Stimulated activated naive CD8-positive, alpha-beta T cell treated with anti-CD3 and anti-CD28 coated beads, Interleukin-15, Interleukin-2, amounts not matched to agents 100 ng/mL and 50 ng/mL, for 24 hours (primary cell): Measurements from ENCODE around the gene HDC.
A peak's percentile ranks its signal among the peaks of the same experiment; 100 is the strongest.

Experiments
- H3K27ac Mint-ChIP-seq: one replicate; pipeline ENCODE4 v1.8.0; 2021; ENCODE audit warnings: mild to moderate bottlenecking, mixed read lengths
- H3K27me3 Mint-ChIP-seq: one replicate; pipeline ENCODE4 v1.8.0; 2021; ENCODE audit warnings: mixed read lengths
- H3K36me3 Mint-ChIP-seq: one replicate; pipeline ENCODE4 v1.8.0; 2021; ENCODE audit warnings: low read depth, mixed read lengths
- H3K4me1 Mint-ChIP-seq: one replicate; pipeline ENCODE4 v1.8.0; 2021; ENCODE audit warnings: low read depth, mixed read lengths
- H3K4me3 Mint-ChIP-seq: one replicate; pipeline ENCODE4 v1.8.0; 2021; ENCODE audit warnings: mild to moderate bottlenecking, mixed read lengths
- H3K9me3 Mint-ChIP-seq: one replicate; pipeline ENCODE4 v1.8.0; 2021; ENCODE audit warnings: mixed read lengths

The HDC gene

GRCh38 chr15:50262533-50262932 is 3.0 kb downstream of the HDC start:
- Mint-ChIP-seq H3K27me3 (no peaks in the 10 kb centered on the region), H3K27ac (peak overlapping the region; percentile 98), H3K4me1 (peaks cover 69% of the 10 kb centered on the region), H3K4me3 (peak overlapping the region; percentile 16), H3K36me3 (no peaks in the 10 kb centered on the region), H3K9me3 (peaks cover 5% of the 10 kb centered on the region)

GRCh38 chr15:50261981-50262380 is 3.5 kb downstream of the HDC start:
- Mint-ChIP-seq H3K27ac (peak overlapping the region; percentile 98), H3K27me3 (no peaks in the 10 kb centered on the region), H3K9me3 (peaks cover 1% of the 10 kb centered on the region), H3K36me3 (no peaks in the 10 kb centered on the region), H3K4me3 (peak overlapping the region; percentile 16), H3K4me1 (peaks cover 72% of the 10 kb centered on the region)

GRCh38 chr15:50260969-50261496 is 4.5 kb downstream of the HDC start:
- Mint-ChIP-seq H3K4me3 (peak overlapping the region; percentile 58), H3K9me3 (no peaks in the 10 kb centered on the region), H3K27ac (peak overlapping the region; percentile 98), H3K4me1 (peaks cover 80% of the 10 kb centered on the region), H3K36me3 (no peaks in the 10 kb centered on the region), H3K27me3 (no peaks in the 10 kb centered on the region)

DNA sequence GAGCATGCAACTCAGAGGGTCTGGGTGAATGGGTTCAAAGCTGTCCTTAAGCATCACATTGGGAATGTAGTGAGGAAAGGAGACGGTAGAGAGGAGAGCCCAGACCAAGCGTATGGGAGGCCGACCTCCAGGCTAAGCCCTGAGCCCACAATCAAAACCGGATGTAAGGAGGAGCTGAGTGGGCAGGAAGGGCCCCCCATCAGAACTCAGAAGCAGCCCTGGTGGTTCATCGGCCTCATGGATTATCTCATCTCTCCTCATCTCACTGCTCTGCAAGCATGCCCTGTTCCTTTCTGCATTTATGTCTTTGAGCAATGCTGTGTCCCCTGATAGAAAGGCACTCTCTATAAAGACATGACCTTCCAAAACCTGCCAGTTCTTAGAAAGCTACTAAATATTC is 6.2 kb downstream of the HDC start:
- peak overlapping the region; percentile 80 for H3K27ac Mint-ChIP-seq
- peak overlapping the region; percentile 5 for H3K4me3 Mint-ChIP-seq
- H3K9me3 Mint-ChIP-seq, result no peaks in the 10 kb centered on the region
- peaks cover 75% of the 10 kb centered on the region for H3K4me1 Mint-ChIP-seq
- H3K36me3 Mint-ChIP-seq, result no peaks in the 10 kb centered on the region
- H3K27me3 Mint-ChIP-seq, result no peaks in the 10 kb centered on the region

DNA sequence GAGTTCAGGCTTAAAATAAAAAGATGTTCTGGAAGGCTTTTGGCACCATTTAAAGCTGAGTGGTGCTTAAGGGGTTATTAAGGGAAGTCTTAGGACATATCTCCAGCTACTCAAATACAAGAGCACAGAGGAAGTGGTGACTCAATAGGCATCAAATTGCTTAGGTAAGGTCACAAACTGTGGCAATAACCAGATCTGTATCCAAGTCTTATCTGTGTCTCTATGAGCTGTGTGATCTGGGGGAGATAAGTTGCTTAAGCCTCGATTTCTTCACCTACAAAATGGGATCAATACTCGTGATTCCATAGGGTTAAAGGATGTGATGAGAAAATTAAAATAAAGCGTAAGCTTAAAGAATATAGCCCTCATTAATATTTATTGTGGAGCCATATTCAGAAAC is 7.6 kb downstream of the HDC start:
- H3K4me3 Mint-ChIP-seq, result no peak overlapping the region
- peaks cover 61% of the 10 kb centered on the region for H3K4me1 Mint-ChIP-seq
- no peaks in the 10 kb centered on the region for H3K27me3 Mint-ChIP-seq
- H3K9me3 Mint-ChIP-seq, result no peaks in the 10 kb centered on the region
- H3K36me3 Mint-ChIP-seq, result no peaks in the 10 kb centered on the region
- H3K27ac Mint-ChIP-seq, result peak overlapping the region; percentile 31

- Mint-ChIP-seq H3K9me3 (no peaks in the 10 kb centered on the region), H3K36me3 (no peaks in the 10 kb centered on the region), H3K4me3 (no peak overlapping the region), H3K27me3 (no peaks in the 10 kb centered on the region), H3K27ac (peak overlapping the region; percentile 3), H3K4me1 (peaks cover 55% of the 10 kb centered on the region)
Measured at GRCh38 chr15:50257332-50257731, 8.2 kb downstream of the HDC start.

DNA sequence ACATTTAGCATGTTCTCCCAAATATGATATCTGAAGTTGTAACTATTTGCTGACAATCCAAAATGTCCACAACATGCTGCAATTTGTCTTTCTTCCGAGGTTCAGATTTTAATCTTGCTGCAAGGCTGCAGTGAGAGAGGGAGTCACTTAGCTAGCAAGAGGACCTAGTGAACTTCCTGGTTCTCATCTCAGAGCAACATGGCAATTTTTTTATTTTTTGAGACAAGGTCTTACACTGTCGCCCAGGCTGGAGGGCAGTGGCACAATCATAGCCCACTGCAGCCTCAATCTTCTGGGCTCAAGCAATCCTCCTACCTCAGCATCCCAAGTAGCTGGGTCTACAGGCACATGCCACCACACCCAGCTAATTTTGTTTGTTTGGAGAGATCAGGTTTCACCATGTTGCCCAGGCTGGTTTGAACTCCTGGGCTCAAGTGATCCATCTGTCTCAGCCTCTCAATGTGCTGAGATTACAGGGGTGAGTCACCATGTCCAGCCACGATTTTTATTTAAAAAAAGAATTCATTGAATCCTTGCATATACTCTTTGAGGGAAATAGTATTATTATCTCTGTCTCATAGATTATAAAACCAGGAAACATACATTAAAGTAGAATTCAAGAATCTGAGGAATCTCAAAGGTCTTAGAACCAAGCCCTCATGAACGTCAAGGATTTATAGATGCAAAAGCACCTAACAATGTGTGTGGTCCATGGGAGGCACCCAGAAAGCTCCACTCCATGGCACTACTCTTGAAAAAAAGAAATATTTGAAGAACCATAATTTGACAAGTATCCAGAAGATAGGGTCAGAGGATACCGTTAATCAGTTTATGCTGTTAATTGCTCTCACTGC is 9.1 kb downstream of the HDC start:
- Mint-ChIP-seq H3K9me3 (no peaks in the 10 kb centered on the region), H3K27me3 (peaks cover 3% of the 10 kb centered on the region), H3K27ac (no peak overlapping the region), H3K4me1 (peaks cover 46% of the 10 kb centered on the region), H3K36me3 (no peaks in the 10 kb centered on the region), H3K4me3 (no peak overlapping the region)

GRCh38 chr15:50252556-50252955 is 13.0 kb downstream of the HDC start:
- peaks cover 3% of the 10 kb centered on the region for H3K36me3 Mint-ChIP-seq
- H3K4me1 Mint-ChIP-seq, result peaks cover 35% of the 10 kb centered on the region
- no peaks in the 10 kb centered on the region for H3K9me3 Mint-ChIP-seq
- no peak overlapping the region for H3K27ac Mint-ChIP-seq
- peaks cover 5% of the 10 kb centered on the region for H3K27me3 Mint-ChIP-seq
- no peak overlapping the region for H3K4me3 Mint-ChIP-seq

DNA sequence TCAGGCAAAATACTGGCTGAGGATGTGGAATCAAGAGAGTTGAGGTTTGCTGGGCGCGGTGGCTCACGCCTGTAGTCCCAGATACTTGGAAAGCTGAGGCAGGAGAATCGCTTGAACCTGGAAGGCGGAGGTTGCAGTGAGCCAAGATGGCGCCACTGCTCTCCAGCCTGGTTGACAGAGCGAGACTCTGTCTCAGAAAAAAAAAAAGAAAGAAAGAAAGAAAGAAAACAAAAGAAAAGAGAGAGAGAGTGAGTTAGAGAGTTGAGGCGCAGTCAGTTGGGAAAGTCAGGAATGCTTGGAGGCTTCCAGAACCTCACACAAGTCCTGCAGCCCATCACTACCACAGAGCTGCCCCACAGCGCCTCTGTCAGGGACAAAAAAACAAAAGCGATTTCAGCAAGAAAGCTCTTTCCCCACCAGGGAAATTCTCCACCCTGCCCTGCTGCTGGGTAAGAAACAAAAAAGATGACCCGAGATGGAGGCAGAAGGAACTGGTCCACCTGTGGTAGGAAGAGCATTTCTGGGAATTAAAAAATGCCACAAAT is 13.8 kb downstream of the HDC start:
- Mint-ChIP-seq H3K4me3 (no peak overlapping the region), H3K27me3 (peaks cover 5% of the 10 kb centered on the region), H3K27ac (no peak overlapping the region), H3K4me1 (peaks cover 34% of the 10 kb centered on the region), H3K36me3 (peaks cover 3% of the 10 kb centered on the region), H3K9me3 (no peaks in the 10 kb centered on the region)

GRCh38 chr15:50250760-50251394 is 14.6 kb downstream of the HDC start:
- Mint-ChIP-seq H3K36me3 (peaks cover 3% of the 10 kb centered on the region), H3K9me3 (no peaks in the 10 kb centered on the region), H3K4me1 (peaks cover 36% of the 10 kb centered on the region), H3K27ac (no peak overlapping the region), H3K4me3 (no peak overlapping the region), H3K27me3 (peaks cover 5% of the 10 kb centered on the region)

GRCh38 chr15:50249704-50250103 is 15.8 kb downstream of the HDC start:
- Mint-ChIP-seq H3K36me3 (peaks cover 3% of the 10 kb centered on the region), H3K4me1 (peaks cover 36% of the 10 kb centered on the region), H3K4me3 (no peak overlapping the region), H3K9me3 (no peaks in the 10 kb centered on the region), H3K27ac (peak overlapping the region; percentile 97), H3K27me3 (peaks cover 5% of the 10 kb centered on the region)

- H3K4me3 Mint-ChIP-seq, result peak overlapping the region; percentile 78
- H3K27ac Mint-ChIP-seq, result peak overlapping the region; percentile 97
- peaks cover 5% of the 10 kb centered on the region for H3K27me3 Mint-ChIP-seq
- H3K4me1 Mint-ChIP-seq, result peaks cover 36% of the 10 kb centered on the region
- H3K9me3 Mint-ChIP-seq, result no peaks in the 10 kb centered on the region
- H3K36me3 Mint-ChIP-seq, result peaks cover 3% of the 10 kb centered on the region
Measured at GRCh38 chr15:50248994-50249582, 16.4 kb downstream of the HDC start.

GRCh38 chr15:50247819-50248655 is 17.5 kb downstream of the HDC start:
- H3K4me1 Mint-ChIP-seq, result peaks cover 36% of the 10 kb centered on the region
- H3K4me3 Mint-ChIP-seq, result peak overlapping the region; percentile 78
- peaks cover 5% of the 10 kb centered on the region for H3K27me3 Mint-ChIP-seq
- peaks cover 3% of the 10 kb centered on the region for H3K36me3 Mint-ChIP-seq
- peak overlapping the region; percentile 97 for H3K27ac Mint-ChIP-seq
- no peaks in the 10 kb centered on the region for H3K9me3 Mint-ChIP-seq

- H3K4me1 Mint-ChIP-seq, result peaks cover 43% of the 10 kb centered on the region
- H3K27ac Mint-ChIP-seq, result no peak overlapping the region
- peaks cover 5% of the 10 kb centered on the region for H3K27me3 Mint-ChIP-seq
- no peak overlapping the region for H3K4me3 Mint-ChIP-seq
- no peaks in the 10 kb centered on the region for H3K9me3 Mint-ChIP-seq
- H3K36me3 Mint-ChIP-seq, result peaks cover 3% of the 10 kb centered on the region
Measured at GRCh38 chr15:50246631-50247030, 18.9 kb downstream of the HDC start.
